Transverse colon (tissue), 4 donors: ENCODE data around the gene KIAA1217.

Experiments
- EP300 ChIP-seq: sonication (generic); formaldehyde crosslinking; IDR thresholded peaks from one replicate; pipeline ENCODE4 v1.6.1; 2017; ENCODE audit warnings: antibody characterized with exemption, low read depth
- POLR2A ChIP-seq: fragments of 450-650 bp; IDR thresholded peaks from one replicate; pipeline ENCODE4 v1.6.1; 2016; ENCODE audit warnings: antibody characterized with exemption, mild to moderate bottlenecking, moderate library complexity
- POLR2AphosphoS5 ChIP-seq, 3 donors: sonication (generic); formaldehyde crosslinking; IDR thresholded peaks; one replicate each; pipeline ENCODE4 v1.6.1; 2016; ENCODE audit warnings: antibody characterized with exemption in 3 of 3
- TF ChIP-seq, protein P1 (sequence below), 5 experiments: fragments of 200-600 bp in 3 of 5; fragments of 450-650 bp in 2 of 5; sonication (generic) in 3 of 5; IDR thresholded peaks; 1 replicate in 2 of 5; 2 replicates in 3 of 5; pipeline ENCODE4 v1.5.1; 2016 to 2017; ENCODE audit warnings: antibody characterized with exemption in 5 of 5, inconsistent platforms in 3 of 5, mild to moderate bottlenecking in 2 of 5, moderate library complexity in 1 of 5

DNA sequence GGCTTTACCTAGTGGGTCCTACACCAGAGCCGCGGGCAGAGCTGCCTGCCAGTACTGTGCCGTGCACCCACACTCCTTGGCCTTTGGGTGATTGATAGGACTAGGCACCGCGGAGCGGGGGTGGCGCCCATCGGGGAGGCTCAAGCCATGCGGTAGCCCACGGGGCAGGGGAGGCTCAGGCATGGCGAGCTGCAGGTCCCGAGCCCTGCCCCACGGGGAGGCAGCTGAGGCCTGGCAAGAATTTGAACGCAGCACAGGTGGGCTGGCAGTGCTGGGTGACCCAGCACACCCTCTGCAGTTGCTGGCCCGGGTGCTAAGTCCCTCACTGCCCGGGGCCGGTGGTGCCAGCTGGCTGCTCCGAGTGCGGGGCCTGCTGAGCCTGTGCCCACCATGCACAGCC, 32.3 kb upstream of the KIAA1217 start:
- TF ChIP-seq, protein P1, sequence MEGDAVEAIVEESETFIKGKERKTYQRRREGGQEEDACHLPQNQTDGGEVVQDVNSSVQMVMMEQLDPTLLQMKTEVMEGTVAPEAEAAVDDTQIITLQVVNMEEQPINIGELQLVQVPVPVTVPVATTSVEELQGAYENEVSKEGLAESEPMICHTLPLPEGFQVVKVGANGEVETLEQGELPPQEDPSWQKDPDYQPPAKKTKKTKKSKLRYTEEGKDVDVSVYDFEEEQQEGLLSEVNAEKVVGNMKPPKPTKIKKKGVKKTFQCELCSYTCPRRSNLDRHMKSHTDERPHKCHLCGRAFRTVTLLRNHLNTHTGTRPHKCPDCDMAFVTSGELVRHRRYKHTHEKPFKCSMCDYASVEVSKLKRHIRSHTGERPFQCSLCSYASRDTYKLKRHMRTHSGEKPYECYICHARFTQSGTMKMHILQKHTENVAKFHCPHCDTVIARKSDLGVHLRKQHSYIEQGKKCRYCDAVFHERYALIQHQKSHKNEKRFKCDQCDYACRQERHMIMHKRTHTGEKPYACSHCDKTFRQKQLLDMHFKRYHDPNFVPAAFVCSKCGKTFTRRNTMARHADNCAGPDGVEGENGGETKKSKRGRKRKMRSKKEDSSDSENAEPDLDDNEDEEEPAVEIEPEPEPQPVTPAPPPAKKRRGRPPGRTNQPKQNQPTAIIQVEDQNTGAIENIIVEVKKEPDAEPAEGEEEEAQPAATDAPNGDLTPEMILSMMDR (IDR thresholded peaks at IDR 0.05): no peak
- TF ChIP-seq POLR2A (no peak), POLR2AphosphoS5 (IDR thresholded peaks at IDR 0.05) (no peak), EP300 (no peak)
